HG03460 (cell line): ENCODE data around the gene ARMH1.
"Not testable (repeated sequence)": the region's sequence is repeated elsewhere in the genome, so short reads cannot be mapped to it uniquely, and the experiment has no call there.

Source experiments
- ATAC-seq: cut with Tn5 transposase; IDR thresholded peaks from one replicate; pipeline ENCODE4 v1.9.1; 2021; ENCODE audit not compliant: unreplicated experiment

ARMH1 gene

DNA sequence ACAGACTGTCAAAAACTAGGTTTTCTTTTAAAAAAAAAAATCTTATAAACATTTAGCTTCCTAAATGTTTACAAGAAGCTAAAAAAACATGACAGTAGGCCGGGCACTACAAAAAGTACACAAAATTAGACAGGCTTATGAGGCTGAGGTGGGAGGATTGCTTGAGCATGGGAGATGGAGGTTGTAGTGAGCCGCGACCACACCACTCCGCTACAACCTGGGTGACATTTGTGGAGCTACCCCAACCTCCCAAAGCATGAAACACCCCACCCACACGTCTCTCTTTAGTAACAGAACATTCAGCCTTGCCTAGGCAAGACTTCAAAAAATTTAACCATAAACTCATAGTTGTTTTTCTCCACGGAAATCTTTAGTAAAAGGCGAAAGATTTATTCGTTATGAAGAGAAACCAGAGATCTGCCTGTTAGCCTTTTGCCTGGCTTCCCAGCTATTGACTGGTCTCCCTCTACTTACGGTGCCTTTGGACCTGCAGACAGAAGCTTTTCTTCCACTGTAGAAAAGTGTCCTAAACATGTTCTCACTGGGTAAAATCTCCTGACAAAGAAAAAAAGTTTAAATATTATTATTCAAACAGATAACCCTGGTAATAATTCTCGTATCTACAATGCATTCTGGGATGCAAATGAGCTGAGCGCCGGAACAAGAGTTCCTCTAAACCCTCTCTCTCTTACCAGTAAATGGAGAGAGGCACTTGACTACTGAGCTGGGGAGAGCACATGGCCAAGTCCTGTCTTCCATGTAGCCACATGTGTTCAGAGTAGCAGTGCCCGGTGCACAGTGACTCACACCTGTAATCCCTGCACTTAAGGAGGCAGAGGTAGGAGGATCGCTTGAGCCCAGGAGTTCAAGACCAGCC lies 47.2 kb downstream of the ARMH1 start:
- ATAC-seq = peak; percentile 70

DNA sequence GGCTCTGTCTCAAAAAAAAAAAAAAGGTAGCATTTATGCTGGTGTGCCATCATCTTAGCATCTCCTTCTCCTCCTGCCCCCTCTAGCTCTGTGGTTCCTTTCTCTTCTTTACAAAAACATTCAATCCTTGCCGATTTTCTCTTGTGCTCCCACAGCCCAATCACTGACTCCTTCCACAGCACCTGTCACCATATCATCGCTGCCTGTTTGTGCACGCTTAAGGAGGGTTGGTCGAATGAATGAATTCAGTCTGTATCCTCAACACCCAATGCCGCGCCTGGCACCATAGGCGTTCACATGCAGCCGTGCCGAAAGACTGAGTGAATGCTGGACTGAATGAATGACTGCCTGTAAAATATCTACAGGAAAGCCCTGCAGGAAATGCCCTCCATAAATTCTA lies 48.5 kb downstream of the ARMH1 start:
- no peak for ATAC-seq

DNA sequence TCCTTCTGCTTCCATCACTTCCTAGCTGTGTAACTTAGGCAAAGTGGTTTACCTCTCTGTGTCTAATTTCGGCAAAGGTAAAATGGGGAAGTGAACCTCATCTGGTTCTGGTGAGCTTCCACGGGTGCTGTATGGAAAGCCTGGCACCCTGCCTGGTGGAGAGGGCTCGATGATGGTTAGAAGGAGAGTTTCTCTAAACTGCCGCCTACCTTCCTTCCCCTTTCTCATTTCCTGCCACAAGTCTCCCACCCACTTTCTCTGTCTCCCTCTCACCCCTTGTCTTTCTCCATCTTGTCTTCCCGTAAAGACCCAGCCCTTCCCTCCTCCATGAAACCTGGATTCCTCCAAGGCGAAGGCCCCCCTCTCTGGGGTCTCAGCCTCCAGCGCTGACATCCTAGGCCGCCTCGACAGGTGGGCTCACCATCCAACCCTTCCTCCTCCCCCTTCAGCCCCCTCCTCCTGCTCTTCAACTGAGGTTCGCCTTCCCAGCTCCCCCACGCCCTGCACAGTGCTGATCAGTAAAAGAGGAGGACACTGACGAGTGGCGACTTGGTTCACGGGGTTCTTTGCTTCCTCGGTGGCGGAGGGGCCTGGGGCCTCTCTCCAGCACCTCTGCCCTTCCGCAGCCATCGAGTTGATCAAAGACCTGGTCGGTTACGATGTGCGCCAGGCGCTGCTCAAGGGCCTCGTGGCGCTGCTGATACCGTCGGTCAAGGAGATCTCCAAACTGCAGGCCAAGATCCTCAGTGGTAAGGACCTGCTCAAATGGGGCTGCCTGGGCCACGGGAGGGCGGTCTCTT lies 49.2 kb downstream of the ARMH1 start:
- no peak for ATAC-seq

DNA sequence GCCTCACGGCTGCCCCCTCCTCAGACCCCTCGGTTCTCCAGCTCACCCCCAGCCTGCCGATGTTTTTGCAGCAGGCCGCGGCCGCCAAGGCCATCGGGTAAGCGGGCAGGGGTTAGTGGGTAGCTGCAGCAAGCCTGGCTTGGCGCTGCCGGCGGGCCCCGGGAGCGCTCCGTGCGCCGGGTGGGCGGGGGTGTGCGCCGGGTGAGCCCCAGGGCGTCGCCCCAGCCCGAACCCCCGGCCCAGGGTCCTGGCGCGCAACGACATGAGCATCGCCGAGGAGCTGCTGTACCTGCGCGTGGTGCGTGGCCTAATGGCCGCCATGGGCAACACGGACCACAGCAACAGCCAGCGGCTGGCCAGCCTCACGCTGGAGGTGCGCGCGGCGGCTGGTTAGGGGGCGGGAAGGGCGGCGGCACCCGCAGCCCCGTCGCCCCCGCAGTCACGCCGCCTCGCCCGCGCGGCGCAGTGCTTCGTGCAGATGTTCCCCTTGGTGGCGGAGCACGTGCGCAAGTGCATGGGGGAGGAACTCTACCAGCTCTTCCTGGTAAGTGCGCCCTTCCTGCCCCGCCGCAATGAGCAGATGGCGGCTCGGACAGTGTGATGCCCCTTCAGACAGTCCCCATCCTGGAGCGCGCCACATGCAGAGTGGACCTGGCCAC lies 49.9 kb downstream of the ARMH1 start:
- no peak for ATAC-seq

DNA sequence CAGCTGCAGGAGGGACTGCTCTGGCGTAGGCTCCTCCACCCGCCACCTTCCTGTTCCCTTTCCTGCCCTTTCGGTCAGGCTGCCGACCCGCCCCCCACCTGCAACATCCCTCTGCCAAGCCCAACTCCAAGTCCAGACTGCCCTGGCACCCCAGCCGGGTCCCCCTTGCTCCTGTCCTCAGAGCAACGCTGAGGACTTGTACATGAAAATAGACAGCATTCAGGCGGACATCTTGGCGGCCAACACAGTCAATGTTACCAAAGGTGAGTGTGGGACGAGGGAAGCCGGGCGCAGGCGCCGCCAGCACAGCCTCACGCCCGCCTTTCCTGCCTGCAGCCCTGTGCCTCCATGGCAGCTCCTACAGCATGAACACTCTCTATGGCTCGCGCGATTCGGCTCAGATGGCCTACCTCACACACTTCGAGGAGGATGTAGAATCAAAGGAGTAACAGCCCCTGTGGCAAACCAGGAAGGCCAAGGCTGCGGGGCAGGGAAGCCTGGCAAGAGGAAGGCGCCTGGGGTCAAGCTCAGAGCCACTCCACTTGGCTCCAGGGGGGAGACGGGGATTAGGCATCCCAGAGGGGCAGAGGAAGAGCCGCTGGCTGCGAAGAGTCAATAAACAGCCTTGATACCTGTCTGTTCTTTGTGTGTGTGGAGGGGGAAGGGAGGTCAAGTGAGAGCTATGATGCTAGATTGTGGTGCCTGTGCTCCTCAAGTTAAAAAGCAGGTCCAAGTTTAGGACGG lies 50.6 kb downstream of the ARMH1 start:
- no peak for ATAC-seq

DNA sequence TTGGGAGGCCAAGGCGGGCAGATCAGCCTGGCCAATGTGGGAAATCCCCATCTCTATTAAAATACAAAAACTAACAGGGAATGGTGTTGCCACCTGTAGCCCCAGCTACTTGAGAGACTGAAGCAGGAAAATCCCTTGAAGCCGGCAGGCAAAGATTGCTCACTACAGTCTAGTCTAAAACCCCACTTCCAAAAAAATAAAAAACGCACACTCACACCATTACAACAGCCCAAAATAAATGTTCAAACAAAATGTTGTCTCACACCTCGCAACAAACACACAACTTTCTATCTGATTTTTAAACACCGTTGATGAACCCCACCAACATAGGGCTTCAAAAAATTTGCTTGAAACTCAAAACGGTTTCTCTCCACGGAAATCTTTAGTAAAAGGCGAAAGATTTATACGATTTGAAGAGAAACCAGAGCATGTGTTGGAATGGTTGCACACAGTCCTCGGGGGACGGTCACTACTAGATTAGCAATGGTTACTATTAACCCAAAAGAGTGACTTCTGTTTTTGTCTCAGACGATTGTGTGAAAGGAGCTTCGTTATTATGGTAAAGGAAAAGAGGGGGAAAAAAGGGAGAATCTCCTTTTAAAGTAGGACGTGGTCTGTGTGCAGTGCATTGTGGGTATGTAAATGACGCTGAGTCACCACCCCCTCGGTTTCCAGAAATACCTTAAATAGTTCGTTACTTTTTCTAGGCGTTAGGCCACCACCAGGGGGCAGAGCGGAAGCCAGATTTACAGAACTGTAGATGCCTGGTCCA lies 56.4 kb downstream of the ARMH1 start, which contains the start of gene RNU5D-1:
Gene RNU5D-1 (minus strand): TSS at position 430 of the 772 bp plus-strand sequence.
- peak; percentile 64 for ATAC-seq

DNA sequence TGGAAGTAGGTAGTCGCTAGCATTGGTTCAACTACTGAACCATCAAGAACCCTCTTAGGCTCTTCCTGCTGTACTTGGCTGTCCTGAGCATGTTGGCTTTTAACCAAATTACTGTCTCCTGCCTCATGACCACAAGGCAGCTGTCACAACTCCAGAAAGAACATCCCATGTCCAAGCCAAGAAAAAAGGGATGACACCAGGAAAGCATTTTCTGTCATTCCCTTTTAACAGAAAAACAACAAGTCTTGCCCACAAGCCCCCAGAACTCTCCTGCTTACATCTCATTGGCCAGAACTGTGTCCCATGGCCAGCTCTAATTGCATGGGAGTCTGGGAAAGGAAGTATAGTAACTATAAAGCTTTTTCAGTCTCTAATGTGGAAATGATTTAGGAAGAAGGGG lies 58.9 kb downstream of the ARMH1 start:
- no peak for ATAC-seq

DNA sequence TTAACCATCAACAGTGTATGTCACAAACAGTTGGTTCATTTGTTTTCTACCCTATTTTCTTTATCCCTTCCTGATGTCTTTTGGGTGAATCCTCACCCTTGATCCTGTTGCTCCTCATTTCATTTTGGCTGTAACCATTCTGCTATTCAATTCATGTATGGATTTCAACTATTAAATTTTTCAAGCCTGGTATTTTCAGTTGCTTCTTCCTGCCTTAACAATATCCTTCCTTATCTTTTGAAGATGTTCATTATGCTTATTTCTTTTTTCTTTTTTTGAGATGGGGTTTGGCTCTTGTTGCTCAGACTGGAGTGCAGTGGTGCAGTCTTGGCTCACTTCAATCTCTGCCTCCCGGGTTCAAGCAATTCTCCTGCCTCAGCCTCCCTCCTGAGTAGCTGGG lies 59.3 kb downstream of the ARMH1 start:
- no peak for ATAC-seq

DNA sequence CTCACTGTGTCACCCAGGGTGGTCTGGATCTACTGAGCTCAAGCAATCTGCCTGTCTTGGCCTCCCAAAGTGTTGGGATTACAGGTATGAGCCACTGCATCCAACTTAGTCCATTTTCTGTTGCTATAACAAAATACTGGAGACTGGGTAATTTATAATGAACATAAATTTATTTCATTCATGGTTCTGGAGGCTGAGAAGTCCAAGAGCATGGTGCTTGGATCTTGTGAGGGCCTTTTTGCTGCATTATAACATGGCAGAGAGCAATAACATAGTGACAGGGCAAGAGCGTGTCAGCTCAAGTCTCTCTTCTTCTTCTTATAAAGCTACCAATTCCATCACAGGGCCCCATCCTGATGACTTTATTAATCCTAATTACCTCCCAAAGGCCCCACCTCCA lies 61.5 kb downstream of the ARMH1 start:
- ATAC-seq = no peak

DNA sequence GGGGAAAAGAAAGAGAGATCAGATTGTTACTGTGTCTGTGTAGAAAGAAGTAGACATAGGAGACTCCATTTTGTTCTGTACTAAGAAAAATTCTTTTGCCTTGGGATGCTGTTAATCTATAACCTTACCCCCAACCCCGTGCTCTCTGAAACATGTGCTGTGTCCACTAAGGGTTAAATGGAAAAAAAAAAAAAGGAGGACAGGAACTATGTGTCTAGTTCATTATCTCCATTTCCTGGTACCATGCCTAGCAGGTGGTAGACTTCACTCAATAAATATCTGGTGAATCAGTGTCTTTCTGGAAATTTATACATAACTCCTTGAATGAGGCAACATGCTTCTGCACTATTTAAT lies 64.4 kb downstream of the ARMH1 start:
- ATAC-seq = not testable (repeated sequence)

DNA sequence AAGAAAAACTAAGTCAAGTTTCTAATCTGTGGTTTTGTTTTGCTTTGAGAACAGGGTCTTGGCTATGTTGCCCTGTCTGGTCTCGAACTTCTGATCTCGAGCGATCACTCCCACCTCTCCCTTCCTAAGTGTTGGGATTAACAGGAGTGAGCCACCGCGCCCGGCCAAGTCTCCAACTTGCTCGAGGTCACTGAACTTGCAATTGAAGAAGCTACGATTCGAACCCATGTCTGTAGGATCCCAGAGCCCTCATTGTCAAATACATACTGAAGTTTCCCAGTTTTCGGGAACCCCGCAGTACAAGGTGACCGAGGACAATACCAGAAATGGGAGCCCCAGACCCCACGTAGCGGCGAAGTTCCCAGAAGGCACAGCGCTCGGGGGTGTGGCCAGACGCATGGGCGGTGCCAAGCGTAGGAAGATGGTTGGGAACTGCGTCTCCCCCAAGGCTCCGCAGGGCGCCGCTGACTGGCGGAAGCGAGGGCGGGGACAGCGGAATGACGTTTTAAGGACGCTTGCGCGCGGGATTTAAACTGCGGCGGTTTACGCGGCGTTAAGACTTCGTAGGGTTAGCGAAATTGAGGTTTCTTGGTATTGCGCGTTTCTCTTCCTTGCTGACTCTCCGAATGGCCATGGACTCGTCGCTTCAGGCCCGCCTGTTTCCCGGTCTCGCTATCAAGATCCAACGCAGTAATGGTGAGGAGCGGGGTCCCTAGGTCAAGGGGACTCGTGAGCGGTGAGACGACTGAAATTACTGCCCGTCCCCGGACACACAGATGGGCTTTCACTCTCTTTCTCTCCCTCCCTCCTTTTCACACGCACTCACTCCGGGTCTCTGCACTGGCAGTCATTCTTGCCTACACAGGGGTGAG lies 65.0 kb downstream of the ARMH1 start, which contains the start of gene KIF2C:
Gene KIF2C (plus strand): TSS at position 531 of the 872 bp plus-strand sequence. CDS start 96 bp downstream, at position 627.
- peak; percentile 97 for ATAC-seq

DNA sequence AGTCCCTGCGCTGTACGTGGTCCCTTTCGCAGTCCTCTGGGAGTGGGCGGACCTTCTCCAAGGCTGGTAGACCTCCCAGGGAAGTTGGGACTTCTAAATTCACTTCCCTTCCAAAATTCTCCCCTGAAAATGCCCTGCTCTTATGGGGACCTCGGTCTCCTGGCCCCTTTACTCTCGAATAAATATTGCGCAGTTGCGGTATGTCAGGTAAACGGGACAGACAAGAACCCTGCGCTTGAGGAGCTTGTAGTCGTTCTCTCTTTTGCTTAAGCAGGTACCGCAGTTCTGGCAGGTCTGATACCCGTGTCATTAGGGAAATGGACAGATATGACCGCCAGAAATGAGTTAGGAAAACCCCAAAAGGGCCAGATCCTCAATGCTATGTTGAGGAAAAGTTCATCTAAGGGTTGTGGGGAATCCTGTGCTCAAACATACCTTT lies 65.7 kb downstream of the ARMH1 start:
- no peak for ATAC-seq

DNA sequence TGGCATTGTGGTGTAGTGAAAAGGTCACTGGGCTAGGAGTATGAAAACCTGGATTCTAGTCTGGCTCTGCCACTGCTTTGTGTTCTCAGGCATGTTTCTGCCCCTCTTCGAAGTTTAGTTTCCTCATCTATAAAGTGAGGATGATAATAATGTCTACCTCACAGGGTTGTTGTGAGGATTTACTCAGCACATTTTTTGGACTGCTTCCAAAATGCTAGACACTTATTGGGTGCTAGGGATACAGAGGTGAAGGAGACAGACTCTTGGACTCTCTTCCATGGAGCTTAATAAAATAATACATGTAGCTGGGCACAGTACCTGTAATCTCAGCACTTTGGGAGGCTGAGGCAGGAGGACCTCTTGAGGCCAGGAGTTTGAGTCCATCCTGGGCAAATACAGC lies 68.7 kb downstream of the ARMH1 start:
- ATAC-seq = no peak

DNA sequence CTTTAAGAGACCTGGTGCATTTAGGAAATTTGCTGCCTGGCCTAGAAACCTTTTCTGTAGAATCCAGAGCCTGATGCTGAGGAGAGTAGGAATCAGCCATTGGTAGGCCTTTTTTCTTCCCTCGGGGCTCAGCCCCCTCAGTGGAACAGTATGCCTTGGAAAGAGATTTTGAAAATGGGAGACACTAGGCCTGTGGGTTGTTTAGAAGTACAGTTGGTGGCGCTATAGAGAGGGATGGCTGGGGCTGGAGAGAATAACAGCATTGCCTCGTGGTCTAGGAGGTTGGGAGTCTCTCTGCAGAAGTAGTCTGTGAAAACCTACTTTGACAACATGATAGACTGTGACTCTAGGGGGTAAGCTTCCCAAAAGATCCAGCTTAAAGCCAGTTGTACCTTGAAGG lies 73.4 kb downstream of the ARMH1 start:
- ATAC-seq = no peak

DNA sequence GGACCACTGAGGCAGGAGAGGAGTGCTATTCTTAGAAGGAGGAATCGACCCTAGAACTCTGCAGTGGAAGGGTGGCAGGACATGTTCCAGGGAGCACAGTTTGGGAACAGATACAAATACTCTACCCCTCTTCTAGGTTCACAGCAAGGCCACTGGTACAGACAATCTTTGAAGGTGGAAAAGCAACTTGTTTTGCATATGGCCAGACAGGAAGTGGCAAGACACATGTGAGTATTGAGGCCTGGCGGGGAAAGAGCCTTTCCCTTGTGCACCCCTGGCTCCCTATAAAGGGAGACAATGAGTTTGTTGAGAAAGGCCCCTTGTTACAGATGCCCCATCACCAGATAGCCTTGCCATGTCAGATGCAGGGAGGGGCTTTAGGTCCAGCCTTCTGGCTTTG lies 82.9 kb downstream of the ARMH1 start:
- no peak for ATAC-seq

DNA sequence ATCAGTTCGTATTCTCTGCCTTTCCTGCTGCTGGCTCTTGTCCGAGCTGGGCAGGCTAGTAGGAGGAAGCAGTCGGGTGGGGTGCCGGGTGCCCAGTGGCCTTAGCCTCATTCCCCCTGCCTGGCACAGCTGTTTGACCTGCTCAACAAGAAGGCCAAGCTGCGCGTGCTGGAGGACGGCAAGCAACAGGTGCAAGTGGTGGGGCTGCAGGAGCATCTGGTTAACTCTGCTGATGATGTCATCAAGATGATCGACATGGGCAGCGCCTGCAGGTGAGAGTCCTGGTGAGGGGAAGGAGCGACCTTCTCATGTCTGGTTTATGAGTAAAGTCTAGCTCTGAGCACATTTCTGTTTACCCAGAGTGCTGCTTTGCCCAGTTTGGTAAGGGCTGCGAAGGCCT lies 84.6 kb downstream of the ARMH1 start:
- no peak for ATAC-seq

DNA sequence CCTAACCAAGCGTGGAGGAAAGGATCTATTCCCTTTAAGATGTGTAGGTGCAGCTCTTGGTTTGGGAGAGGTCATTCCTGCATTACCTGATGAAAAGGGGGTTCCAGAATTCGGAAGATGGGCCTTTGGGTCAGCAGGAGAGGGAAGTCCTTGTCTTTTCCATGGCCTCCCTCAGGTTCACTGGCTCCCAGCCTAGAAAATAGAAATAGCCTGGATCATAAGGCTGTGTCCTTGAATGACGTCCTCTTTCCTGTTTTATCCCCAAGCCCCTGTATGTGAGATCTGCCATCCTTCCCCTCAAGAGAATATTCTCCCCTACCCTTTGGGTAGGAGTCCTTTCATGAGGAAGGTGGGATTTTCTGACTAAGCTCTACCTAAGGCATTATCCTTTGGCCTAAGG lies 86.4 kb downstream of the ARMH1 start:
- no peak for ATAC-seq

DNA sequence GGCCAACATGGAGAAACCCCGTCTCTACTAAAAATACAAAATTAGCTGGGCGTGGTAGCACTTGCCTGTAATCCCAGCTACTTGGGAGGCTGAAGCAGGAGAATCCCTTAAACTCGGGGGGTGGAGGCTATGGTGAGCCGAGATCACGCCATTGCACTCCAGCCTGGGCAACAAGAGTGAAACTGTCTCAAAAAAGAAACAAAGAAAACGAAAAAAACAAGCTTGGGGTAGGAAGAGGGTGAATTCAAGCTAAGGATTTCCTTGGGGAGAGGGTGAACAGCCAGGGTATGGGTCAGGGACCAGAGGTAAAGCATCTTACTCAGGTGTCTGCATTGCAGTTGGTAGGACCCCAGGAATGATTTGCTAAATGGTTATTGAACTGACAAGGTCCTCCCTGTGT lies 91.9 kb downstream of the ARMH1 start:
- not testable (repeated sequence) for ATAC-seq
